GM12891 (cell line): Measurements from ENCODE around the gene HCN2.

Source experiments
- POLR2A ChIP-seq: IDR thresholded peaks from 2 replicates; pipeline ENCODE4 v1.6.1; 2011; ENCODE audit warnings: low read depth, low read length, control low read depth
- POLR2AphosphoS5 ChIP-seq: IDR thresholded peaks from 2 replicates; pipeline ENCODE4 v1.6.1; 2011; ENCODE audit warnings: low read depth, low read length, control low read depth
- TAF1 ChIP-seq: IDR thresholded peaks from 2 replicates; pipeline ENCODE4 v1.6.1; 2011; ENCODE audit warnings: low read depth, low read length, control low read depth

GRCh38 chr19:593055-593454 is 3.4 kb downstream of the HCN2 start:
- TF ChIP-seq TAF1: no peak
- no peak for TF ChIP-seq POLR2A
- no peak for TF ChIP-seq POLR2AphosphoS5
